ENCODE results near the gene CD22. TPM values are rescaled to one million over a fixed set of nuclear protein-coding genes. Genes with fewer than 3 reads are reported as not detected.

The CD22 gene
- total RNA-seq, 3 donors from 2014 or later (not counting 1 experiment from before 2014, with no cell fraction given): 4.3 to 7.0 (median 6.0) TPM

DNA sequence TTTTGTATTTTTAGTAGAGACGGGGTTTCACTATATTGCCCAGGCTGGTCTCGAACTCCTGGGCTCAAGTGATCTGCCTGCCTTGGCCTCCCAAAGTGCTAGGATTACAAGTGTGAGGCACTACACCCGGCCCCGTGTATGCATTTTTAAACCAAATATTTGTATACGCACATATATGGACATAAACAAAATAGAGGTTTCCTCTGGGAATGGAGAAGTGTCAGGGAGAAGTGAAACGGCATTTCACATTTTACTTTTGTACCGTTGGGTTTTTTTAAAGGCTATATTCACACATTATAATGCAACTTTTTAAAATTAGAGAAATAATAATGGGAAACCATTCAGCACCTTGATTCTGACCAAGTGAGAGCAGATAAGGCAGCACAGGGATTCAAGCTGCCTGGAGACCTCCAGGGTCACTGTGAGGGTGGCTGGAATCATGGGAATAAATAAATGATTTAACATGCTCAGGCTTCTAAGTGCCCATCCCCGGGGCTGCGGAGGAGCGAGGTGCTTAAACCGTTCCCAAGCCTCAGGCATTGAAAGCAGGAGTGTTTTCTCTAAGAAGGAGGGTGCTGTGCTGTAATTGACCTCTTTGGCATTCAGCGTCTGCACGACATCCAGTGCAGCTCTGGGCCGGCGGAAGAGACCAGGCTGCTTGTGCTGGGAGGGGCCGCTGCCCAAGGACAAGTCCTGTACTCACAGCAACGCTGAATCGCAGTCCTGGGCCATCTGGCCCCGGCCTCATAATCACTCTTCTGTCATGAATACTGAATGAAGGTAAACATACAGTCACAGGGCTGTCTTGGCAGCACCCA is 66.6 kb downstream of the CD22 start:
- no peaks in the 10 kb centered on the region for H3K36me3 Mint-ChIP-seq
- no peaks in the 10 kb centered on the region for H3K4me1 Mint-ChIP-seq
- no peak for TF ChIP-seq CTCF (IDR thresholded peaks at IDR 0.05)
- ATAC-seq: no peak
- no peak for DNase-seq
- no peak overlapping the region for H3K4me3 Mint-ChIP-seq
- Histone ChIP-seq H3K9me3 (ENCODE audit: control insufficient read depth, insufficient read depth, low read length) (no peaks in the 10 kb centered on the region), H3K4me3 (ENCODE audit: low read length) (no peak overlapping the region), H3K27me3 (ENCODE audit: control insufficient read depth, insufficient read depth, low read length) (no peaks in the 10 kb centered on the region), H3K4me1 (ENCODE audit: control insufficient read depth, insufficient read depth, low read length) (peaks cover 3% of the 10 kb centered on the region), H3K27ac (ENCODE audit: low read length) (no peak overlapping the region), H3K36me3 (ENCODE audit: control insufficient read depth, insufficient read depth, low read length) (no peaks in the 10 kb centered on the region)
- H3K27ac Mint-ChIP-seq: no peak overlapping the region
- H3K27me3 Mint-ChIP-seq (ENCODE audit: low read depth in 2 of 2): peaks cover 0 to 2% of the 10 kb centered on the region in 2 donors
- H3K9me3 Mint-ChIP-seq: no peaks in the 10 kb centered on the region
- intact Hi-C loops (cut with micrococcal nuclease): no loop called here
- 88% methylated on average over 14 of the region's 19 CpGs for WGBS (ENCODE audit: insufficient coverage)

DNA sequence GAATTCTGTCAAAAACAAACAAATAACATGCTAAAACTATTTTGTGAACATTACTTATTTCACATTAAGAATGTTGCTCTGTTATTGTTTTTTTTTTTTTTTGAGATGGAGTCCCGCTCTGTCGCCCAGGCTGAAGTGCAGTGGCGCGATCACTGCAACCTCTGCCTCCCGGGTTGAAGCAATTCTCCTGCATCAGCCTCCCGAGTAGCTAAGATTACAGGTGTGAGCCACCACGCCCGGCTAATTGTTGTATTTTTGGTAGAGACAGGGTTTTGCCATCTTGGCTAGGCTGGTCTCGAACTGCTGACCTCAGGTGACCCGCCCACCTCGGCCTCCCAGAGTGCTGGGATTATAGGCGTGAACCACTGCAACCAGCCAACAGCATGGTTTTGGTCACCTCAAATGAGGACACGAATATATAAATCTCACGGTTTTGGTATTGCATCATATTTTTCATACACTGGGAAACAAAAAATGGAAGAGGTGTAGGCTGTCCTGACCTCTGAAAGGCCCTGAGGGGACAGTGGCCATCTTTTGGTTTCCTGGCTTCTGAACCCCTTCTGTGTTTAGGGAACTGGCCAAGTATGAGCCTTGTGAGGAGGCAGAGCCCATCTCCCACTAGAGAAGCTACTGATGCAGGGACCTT is 67.4 kb downstream of the CD22 start:
- Mint-ChIP-seq H3K27me3 (ENCODE audit: low read depth in 2 of 2) (no peaks in the 10 kb centered on the region), H3K9me3 (no peaks in the 10 kb centered on the region), H3K4me1 (no peaks in the 10 kb centered on the region), H3K36me3 (no peaks in the 10 kb centered on the region), H3K4me3 (no peak overlapping the region), H3K27ac (no peak overlapping the region)
- H3K9me3 ChIP-seq (ENCODE audit: control insufficient read depth, insufficient read depth, low read length): no peaks in the 10 kb centered on the region
- WGBS (ENCODE audit: insufficient coverage): 90% methylated on average over 14 of the region's 14 CpGs
- DNase-seq: no peak
- no peak for ATAC-seq
- intact Hi-C loops (cut with micrococcal nuclease): no loop called here
- H3K36me3 ChIP-seq (ENCODE audit: control insufficient read depth, insufficient read depth, low read length): no peaks in the 10 kb centered on the region
- no peak overlapping the region for H3K27ac ChIP-seq (ENCODE audit: low read length)
- peaks cover 3% of the 10 kb centered on the region for H3K4me1 ChIP-seq (ENCODE audit: control insufficient read depth, insufficient read depth, low read length)
- no peak for TF ChIP-seq CTCF (IDR thresholded peaks at IDR 0.05)
- H3K27me3 ChIP-seq (ENCODE audit: control insufficient read depth, insufficient read depth, low read length): no peaks in the 10 kb centered on the region
- no peak overlapping the region for H3K4me3 ChIP-seq (ENCODE audit: low read length)

Other genes with a start within 250 kb of the CD22 start
- not detected for gene FXYD3, start 213.4 kb upstream of the CD22 start, total RNA-seq
- gene LGI4, start 194.1 kb upstream of the CD22 start, total RNA-seq: under 1 TPM in 2 of 3 donors, not detected in 1; 0.49 to 0.72 TPM
- gene FXYD1, start 190.4 kb upstream of the CD22 start, total RNA-seq: not detected
- 1 to 10 TPM; 4.0 to 5.4 (median 4.9) TPM for gene FXYD7, start 185.9 kb upstream of the CD22 start, total RNA-seq
- gene FXYD5, start 174.5 kb upstream of the CD22 start, total RNA-seq: 100 to 1,000 TPM; 226 to 270 (median 231) TPM
- gene FAM187B, start 100.4 kb upstream of the CD22 start, total RNA-seq: not detected
- 1 to 10 TPM; 3.4 to 6.9 (median 6.7) TPM for gene LSR, start 80.2 kb upstream of the CD22 start, total RNA-seq
- gene USF2, start 60.2 kb upstream of the CD22 start, total RNA-seq: 100 to 1,000 TPM; 243 to 253 (median 250) TPM
- gene HAMP, start 46.7 kb upstream of the CD22 start, total RNA-seq: 1 to 10 TPM in 1 of 3 donors, under 1 TPM in 2; 0.34 to 1.5 (median 0.45) TPM
- not detected for gene MAG, start 37.0 kb upstream of the CD22 start, total RNA-seq
- under 1 TPM in 2 of 3 donors, not detected in 1; 0.30 to 0.47 TPM for gene FFAR1, start 18.7 kb downstream of the CD22 start, total RNA-seq
- 1 to 10 TPM in 1 of 3 donors, under 1 TPM in 1, not detected in 1; 0.92 to 2.7 TPM for gene FFAR3, start 29.3 kb downstream of the CD22 start, total RNA-seq
- gene GPR42, start 41.9 kb downstream of the CD22 start, total RNA-seq: 1 to 10 TPM in 1 of 3 donors, under 1 TPM in 1, not detected in 1; 0.19 to 1.5 TPM
- 1 to 10 TPM in 2 of 3 donors, under 1 TPM in 1; 0.70 to 8.6 (median 1.6) TPM for gene FFAR2, start 119.1 kb downstream of the CD22 start, total RNA-seq
- not detected for gene KRTDAP, start 161.3 kb downstream of the CD22 start, total RNA-seq
- gene DMKN, start 184.5 kb downstream of the CD22 start, total RNA-seq: 10 to 100 TPM; 10.7 to 15.3 (median 11.3) TPM
- not detected for gene SBSN, start 199.1 kb downstream of the CD22 start, total RNA-seq
- gene GAPDHS, start 204.3 kb downstream of the CD22 start, total RNA-seq: not detected
- gene TMEM147, start 216.4 kb downstream of the CD22 start, total RNA-seq: 10 to 100 TPM; 30.6 to 37.9 (median 31.2) TPM
- not detected for gene ATP4A, start 234.5 kb downstream of the CD22 start, total RNA-seq